Sigmoid colon (tissue), 7 donors: ENCODE data around the gene RTP2. TPM values are rescaled to one million over a fixed set of nuclear protein-coding genes. Genes with fewer than 3 reads are reported as not detected.

ENCODE experiments used
- DNase-seq: peaks from one replicate; pipeline ENCODE4 v3.0.0-alpha.2; 2019
- H3K27ac ChIP-seq, 4 donors: fragments of 200-600 bp; sonication (generic); one replicate each; pipeline ENCODE4 v1.5.1; 2016 to 2019; ENCODE audit warnings: mild to moderate bottlenecking in 1 of 4
- H3K27me3 ChIP-seq, 3 donors: fragments of 200-600 bp; sonication (generic); one replicate each; pipeline ENCODE4 v1.5.1; 2019; ENCODE audit warnings: mild to moderate bottlenecking in 1 of 3
- H3K36me3 ChIP-seq, 4 donors: fragments of 200-600 bp; sonication (generic); one replicate each; pipeline ENCODE4 v1.5.1; 2016 to 2019
- H3K4me1 ChIP-seq, 4 donors: fragments of 200-600 bp; sonication (generic); one replicate each; pipeline ENCODE4 v1.5.1; 2017 to 2019
- H3K4me3 ChIP-seq, 4 donors: fragments of 200-600 bp; sonication (generic); one replicate each; pipeline ENCODE4 v1.5.1; 2017 to 2019; ENCODE audit warnings: mild to moderate bottlenecking in 2 of 4, moderate library complexity in 1 of 4
- H3K9me3 ChIP-seq, 4 donors: fragments of 200-600 bp in 3 of 4; sonication (generic) in 3 of 4; one replicate each; pipeline versions ENCODE4 v1.5.1 to v1.6.1; 2013 to 2019
- CTCF ChIP-seq, 4 experiments: fragments of 450-650 bp in 3 of 4; fragments of 200-600 bp in 1 of 4; IDR thresholded peaks; one replicate each; pipeline ENCODE4 v1.5.1; 2016 to 2019; ENCODE audit warnings: antibody characterized with exemption in 4 of 4, mild to moderate bottlenecking in 3 of 4, moderate library complexity in 2 of 4
- EP300 ChIP-seq, 4 donors: sonication (generic); formaldehyde crosslinking; IDR thresholded peaks; one replicate each; pipeline ENCODE4 v1.6.1; 2017; ENCODE audit warnings: antibody characterized with exemption in 4 of 4
- POLR2A ChIP-seq, 2 donors: fragments of 450-650 bp; IDR thresholded peaks; one replicate each; pipeline ENCODE4 v1.6.1; 2016; ENCODE audit warnings: antibody characterized with exemption in 2 of 2, mild to moderate bottlenecking in 2 of 2, moderate library complexity in 2 of 2
- POLR2AphosphoS5 ChIP-seq, 4 donors: sonication (generic); formaldehyde crosslinking; IDR thresholded peaks; one replicate each; pipeline ENCODE4 v1.6.1; 2017; ENCODE audit warnings: antibody characterized with exemption in 4 of 4
- WGBS, 2 donors: extraction: QIAGEN DNeasy Blood & Tissue Kit; methylation state at CpG; one replicate each; pipeline ENCODE4 v1.1.7; 2013; 5-methylcytosine and 5-hydroxymethylcytosine counted together
- intact Hi-C: fragments of 100-400 bp; cut with DNase I; formaldehyde crosslinking; loops from one replicate; pipeline ENCODE4 v1.15.1; 2023
- polyA plus RNA-seq, 3 donors: library from polyadenylated mRNA; stranded (reverse); fragments of 200-250 nt; gene quantifications; one replicate each; pipeline ENCODE4 v1.2.3, GENCODE V29; 2013
- total RNA-seq, 4 donors: library from RNA; depleted of rRNA; stranded (reverse); fragments of >200 nt; gene quantifications; one replicate each; pipeline ENCODE4 v1.1.0, GENCODE V29; 2016
- donor health status: healthy with polysubstance abuse.
- donor health status: Bipolar disorder and iron deficiency.
- donor health status: healthy.

The RTP2 gene
- total and polyA plus RNA-seq, 7 donors = not detected

GRCh38 chr3:187741403-187742350 is 39.3 kb upstream of the RTP2 start:
- H3K27me3 ChIP-seq = no peaks in the 10 kb centered on the region
- peak; percentile 85 for DNase-seq
- intact Hi-C loops = loop anchor here (2.0 to 10.0 kb wide), 5 partner anchors 471 to 1141 kb away; no protein-coding TSS in a partner anchor
- peaks cover 3 to 61% (median 27%) of the 10 kb centered on the region in 4 donors for H3K4me1 ChIP-seq
- peak overlapping the region; percentile 90 to 99 (median 96) for H3K27ac ChIP-seq
- no peaks in the 10 kb centered on the region for H3K9me3 ChIP-seq
- peak; percentile 72 to 88 (median 80) for TF ChIP-seq CTCF (IDR thresholded peaks at IDR 0.05)
- peak; percentile 31 to 70 (median 60) for TF ChIP-seq POLR2AphosphoS5 (IDR thresholded peaks at IDR 0.05)
- peak in 1 of 2 donors; percentile 19 for TF ChIP-seq POLR2A (IDR thresholded peaks at IDR 0.05)
- TF ChIP-seq EP300 (IDR thresholded peaks at IDR 0.05) = no peak
- H3K36me3 ChIP-seq = no peaks in the 10 kb centered on the region
- 1 to 2% methylated on average over 35 of the region's 35 CpGs for WGBS, 2 donors
- H3K4me3 ChIP-seq = peak overlapping the region; percentile 53 to 88 (median 68)

GRCh38 chr3:187740421-187741399 is 38.4 kb upstream of the RTP2 start:
- peak overlapping the region; percentile 90 to 99 (median 96) for H3K27ac ChIP-seq
- peak; percentile 90 for DNase-seq
- H3K4me1 ChIP-seq = peaks cover 3 to 62% (median 31%) of the 10 kb centered on the region in 4 donors
- H3K9me3 ChIP-seq = no peaks in the 10 kb centered on the region
- TF ChIP-seq EP300 (IDR thresholded peaks at IDR 0.05) (no peak), POLR2AphosphoS5 (IDR thresholded peaks at IDR 0.05) (peak; percentile 22 to 59 (median 47)), CTCF (IDR thresholded peaks at IDR 0.05) (peak; percentile 91 to 99 (median 97))
- 1 to 2% methylated on average over 39 of the region's 39 CpGs for WGBS, 2 donors
- H3K4me3 ChIP-seq = peak overlapping the region; percentile 53 to 88 (median 68)
- H3K27me3 ChIP-seq = no peaks in the 10 kb centered on the region
- H3K36me3 ChIP-seq = no peaks in the 10 kb centered on the region
- intact Hi-C loops = loop anchor here (2.0 to 10.0 kb wide), 5 partner anchors 472 to 1142 kb away; no protein-coding TSS in a partner anchor

GRCh38 chr3:187739561-187740332 is 37.4 kb upstream of the RTP2 start:
- 1 to 2% methylated on average over 53 of the region's 53 CpGs for WGBS, 2 donors
- Histone ChIP-seq H3K9me3 (no peaks in the 10 kb centered on the region), H3K36me3 (peaks cover 0 to 1% (median 0%) of the 10 kb centered on the region in 4 donors), H3K4me3 (peak overlapping the region; percentile 53 to 88 (median 68)), H3K27me3 (no peaks in the 10 kb centered on the region), H3K4me1 (peaks cover 0 to 71% (median 41%) of the 10 kb centered on the region in 4 donors), H3K27ac (peak overlapping the region; percentile 90 to 99 (median 96))
- TF ChIP-seq EP300 (IDR thresholded peaks at IDR 0.05) = peak; percentile 91 to 98 (median 98)
- TF ChIP-seq POLR2A (IDR thresholded peaks at IDR 0.05) = peak in 1 of 2 donors; percentile 13
- peak; percentile 91 to 97 (median 96) for TF ChIP-seq POLR2AphosphoS5 (IDR thresholded peaks at IDR 0.05)
- TF ChIP-seq CTCF (IDR thresholded peaks at IDR 0.05) = peak; percentile 96 to 97 (median 96)
- intact Hi-C loops = loop anchor here (1.0 to 10.0 kb wide), 10 partner anchors 313 to 1409 kb away; no protein-coding TSS in a partner anchor
- peak; percentile 98 for DNase-seq
